HepG2 (cell line): ENCODE data around the gene NYNRIN. TPM values are rescaled to one million over a fixed set of nuclear protein-coding genes. Genes with fewer than 3 reads are reported as not detected.

Source experiments
- GPN1 ChIP-seq: sonication (generic); formaldehyde crosslinking; IDR thresholded peaks from 2 replicates; pipeline ENCODE4 v1.5.1; 2020; ENCODE audit warnings: missing genetic modification reagents, borderline replicate concordance
- HNRNPL ChIP-seq: fragments of 200-400 bp; formaldehyde crosslinking; IDR thresholded peaks from 2 replicates; pipeline ENCODE4 v1.6.1; 2017; ENCODE audit warnings: mild to moderate bottlenecking, low read depth, low read length
- MYC ChIP-seq: sonication (generic); formaldehyde crosslinking; IDR thresholded peaks from 2 replicates; pipeline ENCODE4 v1.9.0; 2021; ENCODE audit warnings: missing genetic modification reagents, borderline replicate concordance
- SMYD3 ChIP-seq: sonication (generic); formaldehyde crosslinking; IDR thresholded peaks from 2 replicates; pipeline ENCODE4 v1.8.1; 2023; ENCODE audit warnings: mild to moderate bottlenecking, missing genetic modification reagents
- TAF15 ChIP-seq: fragments of 200-400 bp; formaldehyde crosslinking; IDR thresholded peaks from one replicate; pipeline ENCODE4 v1.6.1; 2018; ENCODE audit warnings: mild to moderate bottlenecking, low read depth, low read length; ENCODE audit not compliant: poor library complexity, severe bottlenecking
- ZFP37 ChIP-seq: sonication (generic); formaldehyde crosslinking; IDR thresholded peaks from 2 replicates; pipeline ENCODE4 v1.4.0; 2020; ENCODE audit warnings: missing genetic modification reagents, borderline replicate concordance
- ZKSCAN5 ChIP-seq: sonication (generic); formaldehyde crosslinking; IDR thresholded peaks from 2 replicates; pipeline ENCODE4 v1.5.1; 2020; ENCODE audit warnings: mild to moderate bottlenecking, missing genetic modification reagents
- ZNF292 ChIP-seq: sonication (generic); formaldehyde crosslinking; IDR thresholded peaks from 2 replicates; pipeline ENCODE4 v1.8.1; 2022; ENCODE audit warnings: mild to moderate bottlenecking, low read depth, missing genetic modification reagents, borderline replicate concordance
- ZNF552 ChIP-seq: sonication (generic); formaldehyde crosslinking; IDR thresholded peaks from 2 replicates; pipeline ENCODE4 v1.9.0; 2022; ENCODE audit warnings: missing genetic modification reagents, mild to moderate bottlenecking, borderline replicate concordance
- polyA plus RNA-seq, 8 experiments: library from polyadenylated mRNA; depleted of rRNA in 3 of 8; stranded (reverse) in 7 of 8; unstranded in 1 of 8; fragments of >200 nt; fragmentation: Illumina TruSeq in 4 of 8; extraction: Trizol in 4 of 8; gene quantifications; 2 replicates each; pipeline versions ENCODE4 v1.2.1 to v1.2.3, GENCODE V29; 2011 to 2016; ENCODE audit warnings: low read depth in 4 of 8, missing spikeins in 1 of 8, mixed read lengths in 1 of 8; ENCODE audit not compliant: insufficient read depth in 1 of 8
- total RNA-seq, 5 experiments: library from RNA; depleted of rRNA; stranded (reverse); fragments of >200 nt; fragmentation: Illumina TruSeq; extraction: Trizol; gene quantifications; 2 replicates each; pipeline ENCODE4 v1.2.3, GENCODE V29; 2016; ENCODE audit warnings: low read depth in 1 of 5
- TF ChIP-seq, protein P1 (sequence below): sonication (generic); formaldehyde crosslinking; IDR thresholded peaks from 2 replicates; pipeline ENCODE4 v1.4.0; 2020; ENCODE audit warnings: missing genetic modification reagents, borderline replicate concordance
- TF ChIP-seq, protein P2 (sequence below): sonication (generic); formaldehyde crosslinking; IDR thresholded peaks from 2 replicates; pipeline ENCODE4 v1.4.0; 2020; ENCODE audit warnings: missing genetic modification reagents, borderline replicate concordance
- TF ChIP-seq, protein P3 (sequence below): sonication (generic); formaldehyde crosslinking; IDR thresholded peaks from 2 replicates; pipeline ENCODE4 v1.5.1; 2020; ENCODE audit warnings: missing genetic modification reagents, mild to moderate bottlenecking, borderline replicate concordance
- TF ChIP-seq, protein P4 (sequence below): sonication (generic); formaldehyde crosslinking; IDR thresholded peaks from 2 replicates; pipeline ENCODE4 v1.5.0; 2020; ENCODE audit warnings: mild to moderate bottlenecking, low read depth, missing genetic modification reagents, borderline replicate concordance
- TF ChIP-seq, protein P5 (sequence below): sonication (generic); formaldehyde crosslinking; IDR thresholded peaks from 2 replicates; pipeline ENCODE4 v1.4.0; 2020; ENCODE audit warnings: mild to moderate bottlenecking, missing genetic modification reagents

The NYNRIN gene
- total and polyA plus RNA-seq, 2 of the 13 experiments (the other 11 are each of a cell fraction or from before 2014, with no cell fraction given) = 0.63 to 1.1 TPM

DNA sequence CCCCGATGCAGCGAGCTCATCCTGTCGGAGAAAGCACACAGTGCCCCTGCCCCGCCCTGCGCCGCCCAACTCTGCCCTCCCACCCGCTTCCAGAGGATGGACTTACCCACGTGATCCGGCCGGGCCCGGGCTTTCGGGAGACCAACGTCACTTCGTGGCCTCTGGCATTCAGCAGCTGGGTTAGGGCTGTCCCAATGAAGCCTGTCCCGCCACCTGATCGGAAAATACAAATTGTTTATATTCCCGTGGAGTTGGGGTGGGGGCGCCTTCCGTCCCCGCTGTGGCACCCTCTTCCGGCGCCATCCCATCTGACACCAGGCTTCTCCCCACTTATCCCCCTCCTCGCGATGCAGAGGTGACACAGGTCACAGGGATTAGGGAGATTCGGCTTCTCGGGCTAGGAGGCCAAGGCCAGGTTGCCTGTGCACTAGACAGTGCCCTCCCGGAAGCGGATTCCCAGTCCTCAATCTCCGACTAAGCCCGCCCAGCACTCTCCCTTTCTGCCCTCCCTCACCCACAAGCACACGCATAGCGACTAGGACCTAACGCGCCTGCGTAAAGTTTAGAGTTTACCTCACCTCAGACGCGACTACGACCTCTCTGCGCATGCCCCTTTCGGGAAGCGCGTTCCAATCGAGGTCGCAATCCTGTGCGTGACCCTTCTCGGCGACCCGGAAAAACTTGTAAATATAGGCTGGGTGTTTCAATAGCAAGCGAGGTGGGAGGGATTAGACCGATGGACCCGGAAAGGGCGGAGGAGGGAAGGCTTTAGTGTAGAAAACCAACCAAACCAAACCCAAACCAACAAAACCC lies 43.6 kb downstream of the NYNRIN start, which contains the start of gene SDR39U1 (continued):
- TF ChIP-seq, protein P1, sequence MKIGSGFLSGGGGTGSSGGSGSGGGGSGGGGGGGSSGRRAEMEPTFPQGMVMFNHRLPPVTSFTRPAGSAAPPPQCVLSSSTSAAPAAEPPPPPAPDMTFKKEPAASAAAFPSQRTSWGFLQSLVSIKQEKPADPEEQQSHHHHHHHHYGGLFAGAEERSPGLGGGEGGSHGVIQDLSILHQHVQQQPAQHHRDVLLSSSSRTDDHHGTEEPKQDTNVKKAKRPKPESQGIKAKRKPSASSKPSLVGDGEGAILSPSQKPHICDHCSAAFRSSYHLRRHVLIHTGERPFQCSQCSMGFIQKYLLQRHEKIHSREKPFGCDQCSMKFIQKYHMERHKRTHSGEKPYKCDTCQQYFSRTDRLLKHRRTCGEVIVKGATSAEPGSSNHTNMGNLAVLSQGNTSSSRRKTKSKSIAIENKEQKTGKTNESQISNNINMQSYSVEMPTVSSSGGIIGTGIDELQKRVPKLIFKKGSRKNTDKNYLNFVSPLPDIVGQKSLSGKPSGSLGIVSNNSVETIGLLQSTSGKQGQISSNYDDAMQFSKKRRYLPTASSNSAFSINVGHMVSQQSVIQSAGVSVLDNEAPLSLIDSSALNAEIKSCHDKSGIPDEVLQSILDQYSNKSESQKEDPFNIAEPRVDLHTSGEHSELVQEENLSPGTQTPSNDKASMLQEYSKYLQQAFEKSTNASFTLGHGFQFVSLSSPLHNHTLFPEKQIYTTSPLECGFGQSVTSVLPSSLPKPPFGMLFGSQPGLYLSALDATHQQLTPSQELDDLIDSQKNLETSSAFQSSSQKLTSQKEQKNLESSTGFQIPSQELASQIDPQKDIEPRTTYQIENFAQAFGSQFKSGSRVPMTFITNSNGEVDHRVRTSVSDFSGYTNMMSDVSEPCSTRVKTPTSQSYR (CRISPR knock-in tag) = peak; percentile 43; the same call in 1 of the 2 replicates
- TF ChIP-seq ZNF292 (CRISPR knock-in tag) (peak; percentile 96), TAF15 (peak; percentile 100), ZKSCAN5 (CRISPR knock-in tag) (no peak), HNRNPL (peak; percentile 90), ZFP37 (CRISPR knock-in tag) (peak; percentile 4), MYC (CRISPR knock-in tag) (peak; percentile 90), GPN1 (CRISPR knock-in tag) (no peak), ZNF552 (CRISPR knock-in tag) (peak; percentile 65; the same call in 1 of the 2 replicates), SMYD3 (CRISPR knock-in tag) (peak; percentile 95)
- TF ChIP-seq, protein P2, sequence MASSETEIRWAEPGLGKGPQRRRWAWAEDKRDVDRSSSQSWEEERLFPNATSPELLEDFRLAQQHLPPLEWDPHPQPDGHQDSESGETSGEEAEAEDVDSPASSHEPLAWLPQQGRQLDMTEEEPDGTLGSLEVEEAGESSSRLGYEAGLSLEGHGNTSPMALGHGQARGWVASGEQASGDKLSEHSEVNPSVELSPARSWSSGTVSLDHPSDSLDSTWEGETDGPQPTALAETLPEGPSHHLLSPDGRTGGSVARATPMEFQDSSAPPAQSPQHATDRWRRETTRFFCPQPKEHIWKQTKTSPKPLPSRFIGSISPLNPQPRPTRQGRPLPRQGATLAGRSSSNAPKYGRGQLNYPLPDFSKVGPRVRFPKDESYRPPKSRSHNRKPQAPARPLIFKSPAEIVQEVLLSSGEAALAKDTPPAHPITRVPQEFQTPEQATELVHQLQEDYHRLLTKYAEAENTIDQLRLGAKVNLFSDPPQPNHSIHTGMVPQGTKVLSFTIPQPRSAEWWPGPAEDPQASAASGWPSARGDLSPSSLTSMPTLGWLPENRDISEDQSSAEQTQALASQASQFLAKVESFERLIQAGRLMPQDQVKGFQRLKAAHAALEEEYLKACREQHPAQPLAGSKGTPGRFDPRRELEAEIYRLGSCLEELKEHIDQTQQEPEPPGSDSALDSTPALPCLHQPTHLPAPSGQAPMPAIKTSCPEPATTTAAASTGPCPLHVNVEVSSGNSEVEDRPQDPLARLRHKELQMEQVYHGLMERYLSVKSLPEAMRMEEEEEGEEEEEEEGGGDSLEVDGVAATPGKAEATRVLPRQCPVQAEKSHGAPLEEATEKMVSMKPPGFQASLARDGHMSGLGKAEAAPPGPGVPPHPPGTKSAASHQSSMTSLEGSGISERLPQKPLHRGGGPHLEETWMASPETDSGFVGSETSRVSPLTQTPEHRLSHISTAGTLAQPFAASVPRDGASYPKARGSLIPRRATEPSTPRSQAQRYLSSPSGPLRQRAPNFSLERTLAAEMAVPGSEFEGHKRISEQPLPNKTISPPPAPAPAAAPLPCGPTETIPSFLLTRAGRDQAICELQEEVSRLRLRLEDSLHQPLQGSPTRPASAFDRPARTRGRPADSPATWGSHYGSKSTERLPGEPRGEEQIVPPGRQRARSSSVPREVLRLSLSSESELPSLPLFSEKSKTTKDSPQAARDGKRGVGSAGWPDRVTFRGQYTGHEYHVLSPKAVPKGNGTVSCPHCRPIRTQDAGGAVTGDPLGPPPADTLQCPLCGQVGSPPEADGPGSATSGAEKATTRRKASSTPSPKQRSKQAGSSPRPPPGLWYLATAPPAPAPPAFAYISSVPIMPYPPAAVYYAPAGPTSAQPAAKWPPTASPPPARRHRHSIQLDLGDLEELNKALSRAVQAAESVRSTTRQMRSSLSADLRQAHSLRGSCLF (CRISPR knock-in tag) = 0 out of 2 replicates have a peak, but pooled peaks have one; percentile 41
- TF ChIP-seq, protein P3, sequence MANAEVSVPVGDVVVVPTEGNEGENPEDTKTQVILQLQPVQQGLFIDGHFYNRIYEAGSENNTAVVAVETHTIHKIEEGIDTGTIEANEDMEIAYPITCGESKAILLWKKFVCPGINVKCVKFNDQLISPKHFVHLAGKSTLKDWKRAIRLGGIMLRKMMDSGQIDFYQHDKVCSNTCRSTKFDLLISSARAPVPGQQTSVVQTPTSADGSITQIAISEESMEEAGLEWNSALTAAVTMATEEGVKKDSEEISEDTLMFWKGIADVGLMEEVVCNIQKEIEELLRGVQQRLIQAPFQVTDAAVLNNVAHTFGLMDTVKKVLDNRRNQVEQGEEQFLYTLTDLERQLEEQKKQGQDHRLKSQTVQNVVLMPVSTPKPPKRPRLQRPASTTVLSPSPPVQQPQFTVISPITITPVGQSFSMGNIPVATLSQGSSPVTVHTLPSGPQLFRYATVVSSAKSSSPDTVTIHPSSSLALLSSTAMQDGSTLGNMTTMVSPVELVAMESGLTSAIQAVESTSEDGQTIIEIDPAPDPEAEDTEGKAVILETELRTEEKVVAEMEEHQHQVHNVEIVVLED (CRISPR knock-in tag) = peak; percentile 99
- TF ChIP-seq, protein P4, sequence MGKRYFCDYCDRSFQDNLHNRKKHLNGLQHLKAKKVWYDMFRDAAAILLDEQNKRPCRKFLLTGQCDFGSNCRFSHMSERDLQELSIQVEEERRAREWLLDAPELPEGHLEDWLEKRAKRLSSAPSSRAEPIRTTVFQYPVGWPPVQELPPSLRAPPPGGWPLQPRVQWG (CRISPR knock-in tag) = no peak
- TF ChIP-seq, protein P5, sequence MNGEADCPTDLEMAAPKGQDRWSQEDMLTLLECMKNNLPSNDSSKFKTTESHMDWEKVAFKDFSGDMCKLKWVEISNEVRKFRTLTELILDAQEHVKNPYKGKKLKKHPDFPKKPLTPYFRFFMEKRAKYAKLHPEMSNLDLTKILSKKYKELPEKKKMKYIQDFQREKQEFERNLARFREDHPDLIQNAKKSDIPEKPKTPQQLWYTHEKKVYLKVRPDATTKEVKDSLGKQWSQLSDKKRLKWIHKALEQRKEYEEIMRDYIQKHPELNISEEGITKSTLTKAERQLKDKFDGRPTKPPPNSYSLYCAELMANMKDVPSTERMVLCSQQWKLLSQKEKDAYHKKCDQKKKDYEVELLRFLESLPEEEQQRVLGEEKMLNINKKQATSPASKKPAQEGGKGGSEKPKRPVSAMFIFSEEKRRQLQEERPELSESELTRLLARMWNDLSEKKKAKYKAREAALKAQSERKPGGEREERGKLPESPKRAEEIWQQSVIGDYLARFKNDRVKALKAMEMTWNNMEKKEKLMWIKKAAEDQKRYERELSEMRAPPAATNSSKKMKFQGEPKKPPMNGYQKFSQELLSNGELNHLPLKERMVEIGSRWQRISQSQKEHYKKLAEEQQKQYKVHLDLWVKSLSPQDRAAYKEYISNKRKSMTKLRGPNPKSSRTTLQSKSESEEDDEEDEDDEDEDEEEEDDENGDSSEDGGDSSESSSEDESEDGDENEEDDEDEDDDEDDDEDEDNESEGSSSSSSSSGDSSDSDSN (CRISPR knock-in tag) = peak; percentile 92
